GM18507 (cell line): ENCODE results near the gene RFLNA.
"Not testable (repeated sequence)": the region's sequence is repeated elsewhere in the genome, so short reads cannot be mapped to it uniquely, and the experiment has no call there.

Experiments used
- DNase-seq: peaks from one replicate; pipeline ENCODE4 v3.0.0; 2011; ENCODE audit warnings: low read depth; ENCODE audit not compliant: insufficient read length; ENCODE audit errors: extremely low spot score
- FAIRE-seq: peaks from 2 replicates; lab custom pipeline; 2011; peaks lifted over from hg19 to GRCh38; lab: Jason Lieb, UNC

The RFLNA gene

GRCh38 chr12:124279846-124280360 lies 15.0 kb upstream of the RFLNA start:
- FAIRE-seq = no peak
- DNase-seq = no peak

GRCh38 chr12:124281309-124281708 lies 13.6 kb upstream of the RFLNA start:
- FAIRE-seq (no peak), DNase-seq (no peak)

- FAIRE-seq = no peak
These were observed 12.6 kb upstream of the RFLNA start for GRCh38 chr12:124282287-124282686.

GRCh38 chr12:124283326-124283725 lies 11.6 kb upstream of the RFLNA start:
- FAIRE-seq = no peak
- DNase-seq = no peak

More at GRCh38 chr12:124282287-124282686, 12.6 kb upstream of the RFLNA start:
- no peak for DNase-seq

GRCh38 chr12:124284368-124284767 lies 10.5 kb upstream of the RFLNA start:
- FAIRE-seq = no peak
- no peak for DNase-seq

GRCh38 chr12:124286414-124286813 lies 8.5 kb upstream of the RFLNA start:
- DNase-seq (no peak), FAIRE-seq (no peak)

- no peak for DNase-seq
- no peak for FAIRE-seq
These were observed 7.9 kb upstream of the RFLNA start for GRCh38 chr12:124286971-124287370.

- DNase-seq = no peak
- no peak for FAIRE-seq
These were observed 5.0 kb upstream of the RFLNA start for GRCh38 chr12:124289634-124290600.

GRCh38 chr12:124292385-124292784 lies 2.5 kb upstream of the RFLNA start:
- no peak for FAIRE-seq

GRCh38 chr12:124293286-124294003 lies 1.4 kb upstream of the RFLNA start:
- FAIRE-seq (no peak), DNase-seq (no peak)

More at GRCh38 chr12:124292385-124292784, 2.5 kb upstream of the RFLNA start:
- no peak for DNase-seq

- no peak for DNase-seq
- no peak for FAIRE-seq
These were observed 652 bp downstream of the RFLNA start for GRCh38 chr12:124295431-124296058.

GRCh38 chr12:124296295-124296915 lies 1.5 kb downstream of the RFLNA start:
- DNase-seq (no peak), FAIRE-seq (no peak)

GRCh38 chr12:124296916-124297351 lies 2.0 kb downstream of the RFLNA start:
- DNase-seq (no peak), FAIRE-seq (no peak)

GRCh38 chr12:124297389-124297788 lies 2.5 kb downstream of the RFLNA start:
- FAIRE-seq = no peak
- no peak for DNase-seq

- FAIRE-seq (no peak), DNase-seq (no peak)
These were observed 3.0 kb downstream of the RFLNA start for GRCh38 chr12:124297856-124298255.

GRCh38 chr12:124298685-124299410 lies 4.0 kb downstream of the RFLNA start:
- FAIRE-seq (no peak), DNase-seq (no peak)

- DNase-seq (no peak), FAIRE-seq (no peak)
These were observed 4.9 kb downstream of the RFLNA start for GRCh38 chr12:124299628-124300388.

GRCh38 chr12:124300657-124301056 lies 5.8 kb downstream of the RFLNA start:
- DNase-seq, FAIRE-seq: not testable (repeated sequence)
